Measurements from ENCODE around the gene CCDC148.
"Not testable (repeated sequence)": the region's sequence is repeated elsewhere in the genome, so short reads cannot be mapped to it uniquely, and the experiment has no call there.

Gene CCDC148

DNA sequence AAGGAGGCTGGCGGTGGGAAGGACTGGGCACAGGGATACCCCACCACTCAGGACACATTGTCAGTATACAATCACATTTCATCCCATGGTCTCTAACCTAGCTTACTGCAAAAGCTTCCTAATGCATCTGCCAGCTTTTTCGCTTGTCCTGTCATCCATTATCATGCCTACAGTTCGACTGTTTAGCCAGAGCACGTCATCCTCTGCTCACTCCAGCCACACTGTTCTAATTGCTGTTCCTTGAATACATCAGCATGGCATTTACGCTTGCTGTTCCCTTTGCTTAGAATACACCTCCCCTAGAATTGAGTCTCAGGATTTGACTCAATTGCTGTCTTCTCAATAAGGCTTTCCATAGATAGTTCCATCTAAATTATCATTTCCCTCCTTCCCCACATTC lies 166.3 kb downstream of the CCDC148 start:
- DNase-seq (ENCODE audit: low spot score): no peak

DNA sequence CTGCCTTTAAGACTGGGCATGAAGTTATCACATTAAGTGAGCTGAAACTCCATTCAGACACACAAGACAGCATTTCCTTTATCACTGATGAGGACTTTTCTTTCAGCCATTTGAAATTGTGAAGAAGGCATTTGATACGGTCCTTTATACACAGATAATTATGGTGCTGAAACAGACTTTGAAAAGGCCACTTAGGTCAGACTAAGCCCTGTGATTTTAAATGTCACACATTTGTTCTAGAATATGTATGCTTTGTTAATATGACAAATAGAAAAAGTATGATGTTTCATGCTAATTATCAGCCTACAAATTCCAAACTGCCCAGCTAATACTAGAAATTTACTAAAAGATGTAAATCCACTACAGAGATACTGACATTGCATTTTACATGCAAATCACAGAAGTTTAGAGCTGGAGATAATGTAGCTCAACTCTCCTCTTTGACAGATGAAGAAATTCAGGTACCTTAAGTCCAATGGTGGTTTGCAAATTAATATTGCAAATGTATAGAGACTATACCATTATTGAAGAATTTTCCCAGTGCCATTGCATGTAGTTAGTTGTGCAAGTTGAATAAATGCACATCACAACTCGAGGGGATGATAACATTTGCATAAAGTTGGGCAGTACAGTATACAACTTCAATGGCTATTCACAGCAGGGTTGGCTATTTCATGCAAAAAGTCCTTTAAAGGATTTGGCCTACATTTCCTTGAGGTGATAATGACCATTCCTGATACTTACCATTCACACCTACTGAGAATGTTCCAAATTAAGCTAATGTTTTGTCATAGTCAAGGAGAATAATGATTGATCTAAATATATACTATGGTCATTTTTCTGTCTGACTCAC lies 179.7 kb downstream of the CCDC148 start:
- no peak for DNase-seq (ENCODE audit: low spot score)

DNA sequence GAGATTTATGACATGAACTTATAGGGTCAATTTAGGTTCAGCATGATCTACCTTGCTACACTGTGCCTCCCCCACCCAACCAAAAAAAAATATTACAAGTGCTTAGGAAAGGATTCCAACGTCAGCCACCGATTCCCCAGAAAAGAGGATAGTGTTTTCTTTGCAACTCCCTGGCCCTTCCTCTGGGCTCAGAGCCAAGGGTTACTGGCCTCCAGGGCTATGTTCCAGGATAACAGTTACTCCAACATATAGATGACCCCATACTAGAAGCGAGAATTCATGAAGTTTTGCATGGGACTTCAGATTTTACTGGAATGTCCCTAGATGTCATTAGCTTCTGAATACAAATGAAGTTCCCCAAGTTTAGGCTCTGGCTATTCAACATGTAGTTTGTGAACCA lies 182.8 kb downstream of the CCDC148 start:
- no peak for DNase-seq (ENCODE audit: low spot score)

DNA sequence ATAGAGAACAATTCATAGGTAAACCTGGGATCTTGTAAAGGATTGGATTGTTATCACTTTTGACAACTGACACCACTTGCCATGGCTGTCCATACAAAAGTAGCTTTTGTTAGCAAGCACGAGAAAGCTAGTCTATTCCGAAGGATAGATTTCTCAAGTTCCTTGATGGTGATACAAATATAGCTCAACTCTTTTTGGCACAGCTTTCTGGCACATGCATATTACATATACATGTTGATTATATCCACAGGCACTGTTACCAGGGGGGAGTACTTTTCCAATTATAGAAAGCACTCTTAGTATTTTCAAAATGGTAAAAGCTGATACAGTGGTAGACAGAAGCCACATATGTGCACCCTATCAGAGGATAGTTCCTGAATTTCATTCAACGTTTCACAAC lies 186.0 kb downstream of the CCDC148 start:
- no peak for DNase-seq (ENCODE audit: low spot score)

DNA sequence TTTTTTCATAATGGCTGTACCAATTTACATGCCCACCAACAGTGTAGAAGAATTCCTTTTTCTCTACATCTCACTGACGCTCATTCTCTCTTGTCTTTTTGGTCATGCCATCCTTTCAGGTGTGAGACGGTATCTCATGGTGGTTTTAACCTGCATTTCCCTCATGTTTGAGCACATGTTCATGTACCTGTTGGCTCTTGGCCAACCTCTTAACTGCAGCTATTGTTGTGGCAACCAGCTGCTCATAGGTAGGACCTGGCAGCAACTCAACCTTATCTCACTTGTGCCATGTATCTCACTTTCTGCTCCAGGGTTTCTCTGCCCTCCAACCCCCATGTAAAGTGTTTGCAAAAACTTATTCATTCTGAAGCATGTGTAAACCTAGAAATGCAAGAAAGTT lies 187.4 kb downstream of the CCDC148 start:
- DNase-seq (ENCODE audit: low spot score): no peak

DNA sequence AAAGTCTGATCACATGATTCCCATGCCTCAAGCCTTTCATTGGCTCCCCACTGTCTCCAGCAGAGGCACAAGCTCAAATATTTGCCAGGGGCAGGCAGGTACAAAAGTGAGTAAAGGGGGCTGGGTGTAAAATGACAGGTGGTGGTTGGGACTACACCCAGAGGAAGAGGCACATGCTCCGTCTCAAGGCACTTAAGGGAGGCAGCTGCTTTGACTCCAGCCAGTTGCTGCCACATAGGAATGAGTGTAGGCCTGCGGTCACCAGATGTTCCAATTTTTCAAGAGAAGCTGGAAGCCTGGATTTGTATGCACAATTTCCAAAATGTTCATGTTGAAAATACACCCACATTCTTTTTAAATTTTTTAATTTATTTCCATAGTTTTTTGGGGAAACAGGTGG lies 190.4 kb downstream of the CCDC148 start:
- DNase-seq (ENCODE audit: low spot score): no peak

DNA sequence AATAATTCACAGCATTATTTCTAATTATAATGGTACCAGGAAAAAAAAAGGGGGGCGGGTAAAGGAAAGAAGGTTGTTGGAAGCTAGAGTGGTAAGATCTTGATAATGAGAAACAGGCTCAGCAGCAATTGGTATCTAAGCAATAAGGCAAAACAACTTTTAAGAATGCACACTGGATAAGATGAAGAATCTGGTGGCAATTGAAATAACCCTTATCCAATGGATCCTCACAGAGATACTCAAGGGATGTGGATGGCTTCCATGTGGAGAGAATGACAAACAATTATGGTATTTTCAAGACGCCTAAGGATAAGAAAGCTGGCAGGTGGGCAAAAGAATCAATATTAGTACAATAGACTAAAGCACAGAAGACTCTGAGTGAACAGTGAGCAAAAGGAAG lies 201.3 kb downstream of the CCDC148 start:
- no peak for DNase-seq (ENCODE audit: low spot score)

DNA sequence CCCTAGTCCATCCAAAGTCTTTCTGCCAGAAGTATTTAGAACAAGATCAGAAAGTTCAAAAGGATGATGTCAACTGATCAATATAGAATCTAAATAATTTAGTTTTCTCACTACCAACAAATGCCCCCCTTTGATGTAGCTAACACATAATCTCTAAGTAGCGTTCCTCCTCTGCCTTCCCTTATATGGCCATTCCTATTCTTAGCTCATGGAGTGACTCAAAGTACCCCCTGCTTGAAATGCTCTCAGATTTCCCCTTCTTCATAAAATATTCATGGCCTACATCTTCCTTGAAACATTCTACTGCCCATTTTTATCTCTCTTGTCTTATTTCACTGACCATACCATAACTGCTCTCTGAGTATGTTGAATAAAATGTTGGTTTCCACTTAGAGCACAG lies 203.4 kb downstream of the CCDC148 start:
- no peak for DNase-seq (ENCODE audit: low spot score)

DNA sequence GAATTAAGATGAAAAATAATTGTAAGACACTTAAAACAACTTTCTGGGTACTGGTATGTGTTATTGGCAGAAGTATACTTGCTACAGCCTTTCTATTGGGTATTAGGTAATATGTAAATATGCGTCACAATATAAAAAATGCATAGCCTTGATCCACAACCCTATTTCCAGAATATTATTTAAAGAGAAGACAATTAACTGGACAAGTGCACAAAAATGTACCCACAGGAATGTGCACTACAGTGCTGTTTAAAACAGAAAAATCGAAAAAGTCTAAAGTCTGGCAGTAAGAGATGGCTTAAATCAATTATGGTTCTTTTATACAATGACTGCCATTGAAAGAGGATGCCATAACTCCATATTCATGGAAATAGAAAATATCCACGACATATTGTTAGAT lies 205.2 kb downstream of the CCDC148 start:
- DNase-seq (ENCODE audit: low spot score): no peak

DNA sequence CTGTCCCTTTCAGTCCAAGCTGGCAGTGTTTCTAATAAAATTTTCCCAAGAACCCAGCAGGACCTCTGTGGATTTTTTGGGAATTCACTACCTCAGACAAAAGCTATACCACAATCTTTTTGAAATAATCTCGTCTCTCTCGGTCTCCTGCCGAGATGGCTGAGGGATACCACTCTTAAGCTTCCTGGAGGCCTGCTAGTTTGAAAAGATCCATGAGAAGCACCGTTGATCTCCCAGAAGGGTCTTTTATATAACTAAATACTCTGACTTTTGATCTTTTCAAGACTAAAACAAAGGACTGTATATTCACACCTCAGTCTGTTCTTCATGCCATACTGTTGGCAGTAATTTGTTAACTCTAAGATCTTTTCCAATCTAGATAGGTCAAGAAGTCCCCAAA lies 213.2 kb downstream of the CCDC148 start:
- DNase-seq (ENCODE audit: low spot score): no peak

DNA sequence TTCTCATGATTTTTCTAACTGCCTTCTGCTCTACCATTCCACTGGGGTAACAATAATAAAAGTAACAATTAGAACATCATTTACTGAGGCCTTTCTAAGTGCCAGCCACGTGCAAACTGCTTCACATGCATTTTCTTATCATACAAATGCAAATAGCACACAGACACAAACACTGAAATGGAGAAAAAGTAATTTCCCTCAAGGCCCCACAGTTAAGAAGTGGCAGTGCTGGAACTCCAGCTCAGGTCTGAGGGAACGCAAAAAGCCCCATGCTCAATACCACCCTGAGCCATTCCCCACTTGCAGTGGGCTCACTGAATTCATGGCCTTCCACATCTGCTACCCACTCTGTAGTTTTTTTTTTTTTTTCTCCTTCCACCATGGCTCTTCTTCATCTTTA lies 214.3 kb downstream of the CCDC148 start:
- no peak for DNase-seq (ENCODE audit: low spot score)

DNA sequence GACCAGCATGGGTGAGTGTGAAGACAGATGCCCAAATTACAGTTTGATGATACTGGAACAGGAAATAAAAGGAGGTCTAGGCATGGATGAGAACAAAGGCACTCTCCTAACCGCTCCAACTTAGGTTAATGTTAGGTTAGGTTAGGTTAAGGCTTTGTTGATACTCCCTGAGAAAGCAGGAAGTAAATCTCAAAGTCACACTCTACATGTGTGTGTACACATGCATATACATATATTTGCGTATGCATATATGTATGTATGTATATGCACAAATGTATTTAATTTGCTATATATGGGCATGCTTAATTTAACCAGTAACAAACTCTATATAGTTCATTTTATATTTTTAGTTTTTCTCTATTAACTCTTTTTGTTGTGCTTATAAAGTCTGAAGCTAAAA lies 215.6 kb downstream of the CCDC148 start:
- DNase-seq (ENCODE audit: low spot score): no peak

DNA sequence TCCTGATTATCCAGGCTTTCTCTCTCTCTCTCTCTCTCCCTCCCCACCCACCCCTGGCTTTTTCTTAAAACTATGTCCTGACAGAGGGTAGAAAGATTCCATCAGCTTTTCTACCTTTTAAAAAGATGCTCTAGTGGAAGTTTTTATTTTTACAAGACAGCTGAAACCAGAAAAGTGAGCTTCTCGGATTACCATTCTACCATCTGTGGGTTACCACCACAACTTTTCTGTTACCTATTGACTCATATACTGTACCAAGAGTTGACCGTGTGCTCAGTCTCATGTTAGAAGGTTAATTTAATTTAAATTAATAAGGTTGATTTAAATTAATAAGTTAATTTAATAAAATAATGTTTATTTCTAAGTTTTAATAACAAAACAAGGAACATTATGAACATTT lies 217.3 kb downstream of the CCDC148 start:
- no peak for DNase-seq (ENCODE audit: low spot score)

DNA sequence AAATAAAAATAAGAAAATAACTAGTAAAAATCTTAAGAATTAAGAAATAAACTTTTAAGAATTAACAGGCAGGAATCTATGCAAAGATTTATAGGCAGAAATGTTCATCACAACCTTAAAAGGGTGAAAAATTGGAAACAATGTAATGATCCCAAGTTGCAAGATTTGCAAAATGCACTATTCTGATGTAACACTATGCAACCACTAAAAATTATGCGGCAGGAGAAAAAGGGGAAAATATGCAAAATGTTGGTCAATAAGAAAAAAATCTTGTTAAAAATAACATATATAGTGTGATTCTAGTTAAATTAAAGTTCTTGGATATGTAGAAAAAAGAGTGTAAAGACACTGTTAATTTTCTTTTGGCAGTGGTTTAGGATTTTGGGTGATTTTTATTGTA lies 222.1 kb downstream of the CCDC148 start:
- no peak for DNase-seq (ENCODE audit: low spot score)

DNA sequence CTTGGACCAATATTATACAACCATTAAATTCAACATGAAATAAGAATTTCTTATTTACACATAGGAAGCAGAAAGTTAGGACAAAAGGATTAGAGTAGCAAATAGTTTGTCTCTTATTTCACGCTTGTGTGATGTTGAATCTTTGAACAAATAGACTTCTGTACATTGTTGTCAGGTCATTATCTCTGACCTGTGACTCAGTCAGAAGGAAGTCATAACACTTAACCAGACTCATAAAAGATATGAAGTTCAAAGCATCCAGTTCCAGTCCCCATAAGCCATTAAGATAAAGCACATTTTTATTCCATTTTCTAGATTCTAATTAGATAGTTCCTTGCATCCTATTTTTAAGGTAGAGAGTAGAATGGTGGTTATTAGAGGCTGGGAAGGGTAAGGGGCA lies 224.1 kb downstream of the CCDC148 start:
- DNase-seq (ENCODE audit: low spot score): no peak

DNA sequence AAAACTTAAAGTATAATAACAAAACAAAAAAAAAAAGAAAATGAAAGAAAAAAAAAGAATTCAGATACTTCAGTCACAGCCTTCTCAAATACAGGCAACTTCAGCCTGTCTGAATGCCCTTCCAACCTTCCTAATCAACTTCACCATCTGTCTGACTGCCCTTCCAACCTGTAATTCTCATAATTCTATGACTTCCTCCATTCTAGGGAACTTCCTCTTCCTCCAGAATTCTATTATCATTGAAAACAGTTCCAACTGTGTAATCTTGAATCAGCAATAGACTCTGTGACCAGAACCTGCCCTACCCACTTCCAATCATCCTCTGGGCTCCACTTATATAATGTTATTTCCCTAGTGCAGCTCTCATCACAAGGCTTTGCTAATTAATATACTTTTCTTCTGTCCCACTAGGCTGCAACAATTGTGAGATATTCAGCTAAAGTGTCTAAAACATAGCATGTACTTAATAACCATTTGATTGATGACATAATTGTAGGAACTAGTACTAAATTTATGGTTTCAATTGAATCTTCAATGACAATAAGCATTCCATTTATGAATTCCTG lies 227.5 kb downstream of the CCDC148 start:
- no peak for DNase-seq (ENCODE audit: low spot score)

DNA sequence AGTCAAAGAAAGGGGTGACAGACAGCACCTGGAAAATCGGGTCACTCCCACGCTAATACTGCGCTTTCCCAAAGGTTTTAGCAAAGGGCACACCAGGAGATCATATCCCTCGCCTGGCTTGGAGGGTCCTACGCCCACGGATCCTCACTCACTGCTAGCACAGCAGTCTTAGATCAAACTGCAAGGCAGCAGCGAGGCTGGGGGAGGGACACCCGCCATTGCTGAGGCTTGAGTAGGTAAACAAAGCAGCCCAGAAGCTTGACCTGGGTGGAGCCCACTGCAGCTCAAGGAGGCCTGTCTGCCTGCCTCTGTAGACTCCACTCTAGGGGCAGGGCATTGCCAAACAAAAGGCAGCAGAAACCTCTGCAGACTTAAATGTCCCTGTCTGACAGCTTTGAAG lies 233.5 kb downstream of the CCDC148 start:
- not testable (repeated sequence) for DNase-seq (ENCODE audit: low spot score)

DNA sequence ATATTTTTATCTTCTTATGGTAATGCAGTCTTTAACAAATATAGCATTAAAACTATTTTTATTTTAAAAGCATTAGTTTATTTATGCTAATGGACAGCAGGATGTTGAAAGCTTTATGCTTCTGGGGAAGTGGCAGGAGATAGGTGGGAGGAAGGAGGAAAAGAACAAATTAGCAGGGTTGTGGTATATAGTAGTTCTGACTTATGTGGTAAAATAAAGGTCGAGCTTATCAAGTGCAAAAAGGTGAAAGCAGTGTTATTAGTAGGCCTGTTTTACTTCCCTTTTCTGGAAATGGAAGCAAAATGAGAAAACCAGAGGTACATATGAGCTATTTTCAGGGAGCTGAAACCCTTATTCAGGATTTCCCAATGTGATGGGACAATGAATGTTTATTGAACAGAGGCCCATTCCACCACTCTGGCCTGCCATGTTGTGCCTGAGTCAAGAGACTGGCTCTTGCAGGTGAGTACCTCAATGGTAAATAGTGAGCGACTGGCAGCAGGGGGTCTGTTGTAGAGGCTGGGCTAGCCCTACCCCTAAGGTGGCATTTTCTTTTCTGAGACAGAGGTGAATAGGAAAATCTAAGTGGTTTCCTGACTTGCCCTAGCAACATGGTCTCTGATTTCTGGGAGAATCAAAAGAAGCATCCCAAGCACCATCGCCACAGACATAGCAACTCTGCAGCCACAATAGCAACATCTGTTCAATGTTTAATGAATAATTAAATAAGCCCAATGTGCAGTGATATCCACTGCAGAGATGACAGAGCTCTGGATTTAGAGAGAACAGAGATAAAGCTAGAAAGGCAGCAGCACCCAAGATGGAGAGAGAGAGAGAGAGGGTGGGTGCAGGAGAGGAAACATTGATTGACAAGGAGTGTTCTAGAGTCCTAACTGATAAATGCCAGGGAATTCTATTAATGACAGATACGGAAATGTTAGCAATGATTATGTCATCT lies 235.2 kb downstream of the CCDC148 start:
- no peak for DNase-seq (ENCODE audit: low spot score)

DNA sequence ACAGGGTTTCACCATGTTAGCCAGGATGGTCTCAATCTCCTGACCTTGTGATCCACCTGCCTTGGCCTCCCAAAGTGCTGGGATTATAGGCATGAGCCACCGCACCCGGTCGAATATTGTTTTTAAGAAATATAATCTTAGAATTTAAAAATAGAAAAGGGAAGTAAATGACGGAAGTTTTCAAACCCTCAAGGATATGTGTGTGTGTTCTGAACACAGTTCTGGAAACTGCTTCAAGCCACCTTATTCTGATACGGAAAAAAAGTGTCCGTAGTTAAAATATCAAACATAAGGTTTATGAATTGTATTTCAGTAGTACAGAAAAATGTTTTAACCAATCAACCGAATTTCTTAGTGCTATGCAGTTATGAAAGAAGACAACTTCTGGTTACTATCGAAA lies 239.0 kb downstream of the CCDC148 start:
- DNase-seq (ENCODE audit: low spot score): no peak

DNA sequence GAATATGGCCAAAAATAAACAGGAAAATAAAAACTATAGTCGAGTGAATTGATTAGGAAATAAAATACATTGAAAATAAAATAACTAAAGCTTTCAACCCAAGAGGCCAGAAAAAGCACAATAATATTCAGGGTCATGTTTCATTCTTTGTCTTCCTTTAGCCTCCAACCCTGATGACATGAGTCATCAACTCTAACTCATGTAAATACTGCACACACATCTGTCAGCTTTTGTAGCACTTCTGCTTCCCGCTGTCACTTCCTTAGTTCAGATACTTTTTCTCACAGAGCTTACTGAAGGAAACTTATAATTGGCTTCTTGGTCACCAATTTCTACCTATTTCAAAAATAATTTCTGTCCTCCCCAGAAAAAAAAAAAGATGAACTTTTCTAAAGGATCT lies 242.1 kb downstream of the CCDC148 start:
- DNase-seq (ENCODE audit: low spot score): no peak

DNA sequence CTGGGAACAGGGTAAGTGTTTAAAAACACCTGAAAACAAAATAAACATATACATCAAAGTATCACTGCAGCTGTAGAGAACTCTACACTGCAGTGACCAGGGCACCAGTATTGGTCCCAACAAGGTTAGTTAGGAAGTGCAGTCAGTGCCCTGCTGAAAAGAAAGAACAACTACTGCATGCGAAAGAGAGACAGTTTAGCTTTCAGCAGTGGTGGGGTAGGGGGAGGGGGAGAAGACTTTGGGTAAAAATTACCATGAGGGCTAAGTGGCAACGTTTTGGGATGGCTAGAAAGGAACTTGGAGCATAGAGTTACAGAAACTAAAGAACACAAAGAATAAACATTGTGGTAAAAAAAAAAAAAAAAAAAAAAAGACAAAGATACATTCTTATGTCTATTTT lies 242.8 kb downstream of the CCDC148 start:
- no peak for DNase-seq (ENCODE audit: low spot score)

DNA sequence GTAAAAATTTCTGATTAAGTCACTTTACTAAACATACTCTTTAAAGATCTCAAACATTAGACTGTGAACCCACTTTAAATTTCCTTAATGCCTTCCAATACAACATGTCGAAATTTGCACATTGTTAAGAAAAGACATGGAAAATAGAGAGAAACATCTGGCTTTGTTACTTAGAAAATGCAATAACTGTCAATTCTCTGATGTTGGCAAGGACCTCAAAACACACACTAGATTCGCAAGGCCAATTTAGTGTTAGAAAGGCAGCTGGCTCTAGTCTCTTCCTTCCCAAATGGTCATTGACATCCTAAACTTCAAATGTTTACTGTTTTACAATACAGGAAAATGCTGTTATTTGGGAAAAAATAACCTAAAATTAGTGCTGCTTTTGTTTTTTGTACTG lies 244.3 kb downstream of the CCDC148 start:
- DNase-seq (ENCODE audit: low spot score): no peak

DNA sequence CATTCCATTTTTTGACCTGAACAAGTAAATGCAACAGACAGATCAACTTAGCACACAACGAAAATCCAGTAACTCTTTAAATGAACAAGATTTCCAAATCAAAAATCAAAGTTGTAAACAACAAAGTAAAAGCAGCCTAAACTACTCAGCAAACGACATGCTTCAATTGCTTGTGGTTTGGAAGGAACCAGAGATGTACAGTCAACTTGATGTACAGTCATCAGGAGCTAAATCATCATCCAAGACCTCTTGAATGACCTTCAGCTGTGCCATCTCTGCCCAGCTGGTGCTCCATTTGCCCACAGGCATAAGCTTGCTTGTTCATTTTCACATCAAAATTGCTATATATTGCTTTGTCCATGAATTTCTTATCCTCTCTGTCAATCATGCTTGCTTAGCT lies 245.1 kb downstream of the CCDC148 start:
- DNase-seq (ENCODE audit: low spot score): no peak
